ENCODE results near the gene TAS1R1. TPM values are rescaled to one million over a fixed set of nuclear protein-coding genes. Genes with fewer than 3 reads are reported as not detected.

The TAS1R1 gene
- polyA plus RNA-seq, 1 donor, result 0.27 TPM

DNA sequence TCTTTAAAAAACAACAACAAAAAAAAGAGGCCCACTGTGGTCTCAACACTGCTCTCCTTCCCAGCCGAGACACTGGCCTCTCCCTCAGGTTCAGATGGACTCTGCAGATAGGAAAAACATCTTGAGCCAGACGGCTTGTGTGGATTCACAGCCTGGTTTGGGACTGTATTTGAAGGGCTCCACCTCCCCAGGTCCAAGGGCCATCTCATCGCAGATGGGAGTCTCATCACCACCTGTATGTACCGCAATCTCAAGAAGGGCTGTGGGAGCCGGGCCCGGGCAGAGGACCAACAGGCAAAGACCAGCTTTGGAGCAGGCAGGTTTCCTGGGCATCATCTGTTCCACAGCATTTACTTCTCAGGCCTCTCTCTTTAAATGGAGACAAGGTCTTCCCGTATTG is 34.9 kb downstream of the TAS1R1 start:
- peaks cover 83% of the 10 kb centered on the region for H3K36me3 ChIP-seq (ENCODE audit: control insufficient read depth, insufficient read depth, low read length)
- no peak for DNase-seq
- no peaks in the 10 kb centered on the region for H3K27me3 ChIP-seq (ENCODE audit: control insufficient read depth, insufficient read depth, low read length)
- H3K4me3 ChIP-seq (ENCODE audit: low read length), result no peak overlapping the region
- H3K27ac ChIP-seq (ENCODE audit: low read length), result no peak overlapping the region
- no peaks in the 10 kb centered on the region for H3K4me1 ChIP-seq (ENCODE audit: control insufficient read depth, insufficient read depth, low read length)
- no peaks in the 10 kb centered on the region for H3K9me3 ChIP-seq (ENCODE audit: control insufficient read depth, low read depth, low read length)
- no CpG with 5 or more reads among the region's 7 CpGs for WGBS (ENCODE audit: insufficient coverage, low lambda C conversion rate)

DNA sequence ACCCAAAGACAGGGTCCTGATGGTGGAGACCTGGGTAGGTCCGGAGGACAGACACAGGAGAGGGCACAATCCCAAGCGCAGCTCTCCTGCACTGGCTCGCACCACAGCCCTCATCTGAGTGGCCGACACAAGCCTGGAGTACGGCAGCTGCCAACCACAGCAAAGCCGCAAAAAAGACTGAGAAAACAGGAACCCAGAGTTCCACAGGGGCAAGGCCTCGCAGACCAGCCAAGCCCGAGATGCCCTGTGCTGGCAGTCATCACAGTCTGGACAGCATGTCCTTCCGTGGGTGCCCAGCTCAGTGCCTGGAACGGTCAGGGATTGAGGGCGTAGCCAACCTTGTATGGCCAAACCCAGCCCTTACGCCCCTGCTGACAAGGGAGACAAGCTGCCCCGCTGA is 36.1 kb downstream of the TAS1R1 start:
- no peak overlapping the region for H3K4me3 ChIP-seq (ENCODE audit: low read length)
- H3K4me1 ChIP-seq (ENCODE audit: control insufficient read depth, insufficient read depth, low read length), result no peaks in the 10 kb centered on the region
- no CpG with 5 or more reads among the region's 13 CpGs for WGBS (ENCODE audit: insufficient coverage, low lambda C conversion rate)
- no peaks in the 10 kb centered on the region for H3K27me3 ChIP-seq (ENCODE audit: control insufficient read depth, insufficient read depth, low read length)
- H3K36me3 ChIP-seq (ENCODE audit: control insufficient read depth, insufficient read depth, low read length), result peaks cover 89% of the 10 kb centered on the region
- no peaks in the 10 kb centered on the region for H3K9me3 ChIP-seq (ENCODE audit: control insufficient read depth, low read depth, low read length)
- no peak for DNase-seq
- H3K27ac ChIP-seq (ENCODE audit: low read length), result no peak overlapping the region

DNA sequence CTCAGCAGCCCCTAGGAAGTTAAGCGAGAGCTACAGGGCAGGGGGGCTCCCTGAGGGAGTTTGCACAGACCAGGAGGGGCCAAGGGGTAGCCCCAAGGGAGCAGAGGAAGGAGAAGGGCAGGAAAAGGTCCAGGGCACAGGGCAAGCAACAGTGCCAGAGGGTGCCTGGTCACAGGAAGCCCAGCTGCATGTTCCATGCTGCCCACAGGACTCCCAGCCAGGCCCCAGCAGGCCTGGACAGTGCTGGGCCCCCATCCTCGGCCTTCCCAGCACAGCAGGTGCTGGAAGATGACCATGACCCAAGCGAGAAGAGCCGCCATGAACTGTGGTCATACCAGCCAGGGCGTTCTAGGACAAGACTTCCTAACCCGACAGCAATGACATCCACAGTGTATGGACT is 36.5 kb downstream of the TAS1R1 start:
- Histone ChIP-seq H3K4me1 (ENCODE audit: control insufficient read depth, insufficient read depth, low read length) (no peaks in the 10 kb centered on the region), H3K4me3 (ENCODE audit: low read length) (no peak overlapping the region), H3K9me3 (ENCODE audit: control insufficient read depth, low read depth, low read length) (no peaks in the 10 kb centered on the region), H3K27ac (ENCODE audit: low read length) (no peak overlapping the region), H3K27me3 (ENCODE audit: control insufficient read depth, insufficient read depth, low read length) (no peaks in the 10 kb centered on the region), H3K36me3 (ENCODE audit: control insufficient read depth, insufficient read depth, low read length) (peaks cover 92% of the 10 kb centered on the region)
- no peak for DNase-seq
- WGBS (ENCODE audit: insufficient coverage, low lambda C conversion rate), result 80% methylated on average over 1 of the region's 6 CpGs

DNA sequence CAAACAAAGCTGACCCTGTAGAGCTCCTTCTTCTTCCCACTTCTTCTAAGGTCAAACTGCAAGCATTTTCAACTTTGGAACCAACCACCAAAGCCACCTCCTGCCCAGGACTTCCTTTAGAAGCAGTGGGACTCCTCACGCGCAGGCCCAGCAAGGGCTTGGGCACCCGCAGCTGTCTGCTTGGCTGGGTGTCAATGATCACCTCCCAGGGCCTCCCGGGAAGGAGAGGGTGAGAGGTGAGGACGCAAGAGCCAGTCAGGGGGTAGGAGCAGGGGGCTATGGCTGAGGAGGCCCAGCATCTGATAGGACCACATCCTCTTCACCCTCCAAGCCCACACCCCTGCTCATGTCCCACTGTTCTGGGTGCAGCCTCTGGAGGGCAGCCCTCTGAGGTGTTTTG is 37.3 kb downstream of the TAS1R1 start:
- WGBS (ENCODE audit: insufficient coverage, low lambda C conversion rate), result no CpG with 5 or more reads among the region's 5 CpGs
- H3K36me3 ChIP-seq (ENCODE audit: control insufficient read depth, insufficient read depth, low read length), result peaks cover 94% of the 10 kb centered on the region
- no peak overlapping the region for H3K27ac ChIP-seq (ENCODE audit: low read length)

DNA sequence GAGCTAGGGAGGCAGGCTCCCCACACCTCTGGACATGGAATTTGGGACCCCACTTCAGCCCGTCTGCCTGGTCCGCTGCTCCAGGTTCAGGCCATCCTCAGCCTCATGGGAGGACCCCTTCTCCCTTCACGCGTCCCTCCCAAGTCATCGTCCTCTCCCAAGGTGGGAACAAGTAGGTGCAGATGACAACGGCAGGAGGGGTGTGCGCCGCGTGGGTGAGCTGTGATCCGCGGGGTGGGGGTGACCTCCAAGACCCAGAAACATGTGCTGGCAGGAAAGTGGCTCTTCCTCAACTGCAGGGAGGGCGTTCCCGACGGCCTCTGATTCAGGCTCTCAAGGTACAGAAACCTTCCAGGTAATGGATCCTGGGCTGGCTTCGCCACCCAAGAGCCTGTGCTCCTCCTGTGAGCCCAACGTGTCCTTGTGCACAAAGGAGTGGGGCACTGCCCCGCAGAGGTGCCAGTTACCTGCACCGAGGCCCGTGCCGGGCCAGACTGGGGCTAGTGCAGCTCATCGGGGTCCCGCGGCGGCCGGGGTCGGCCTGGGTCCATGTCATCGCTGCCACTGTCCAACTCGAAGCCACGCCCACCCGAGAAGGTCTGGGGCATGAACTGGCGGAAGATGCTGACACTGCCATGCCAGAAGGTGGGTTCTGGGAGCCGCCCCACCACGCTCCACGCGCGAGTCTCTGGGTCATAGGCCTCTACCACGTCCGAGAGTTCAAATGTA is 37.9 kb downstream of the TAS1R1 start:
- H3K4me1 ChIP-seq (ENCODE audit: control insufficient read depth, insufficient read depth, low read length), result no peaks in the 10 kb centered on the region
- no peaks in the 10 kb centered on the region for H3K27me3 ChIP-seq (ENCODE audit: control insufficient read depth, insufficient read depth, low read length)
- no peak for DNase-seq
- H3K36me3 ChIP-seq (ENCODE audit: control insufficient read depth, insufficient read depth, low read length), result peaks cover 94% of the 10 kb centered on the region
- no CpG with 5 or more reads among the region's 38 CpGs for WGBS (ENCODE audit: insufficient coverage, low lambda C conversion rate)
- no peak overlapping the region for H3K27ac ChIP-seq (ENCODE audit: low read length)
- H3K9me3 ChIP-seq (ENCODE audit: control insufficient read depth, low read depth, low read length), result no peaks in the 10 kb centered on the region
- H3K4me3 ChIP-seq (ENCODE audit: low read length), result no peak overlapping the region

More for the DNA sequence above, 37.3 kb downstream of the TAS1R1 start:
- Histone ChIP-seq H3K4me1 (ENCODE audit: control insufficient read depth, insufficient read depth, low read length) (no peaks in the 10 kb centered on the region), H3K9me3 (ENCODE audit: control insufficient read depth, low read depth, low read length) (no peaks in the 10 kb centered on the region), H3K27me3 (ENCODE audit: control insufficient read depth, insufficient read depth, low read length) (no peaks in the 10 kb centered on the region), H3K4me3 (ENCODE audit: low read length) (no peak overlapping the region)
- DNase-seq, result no peak

DNA sequence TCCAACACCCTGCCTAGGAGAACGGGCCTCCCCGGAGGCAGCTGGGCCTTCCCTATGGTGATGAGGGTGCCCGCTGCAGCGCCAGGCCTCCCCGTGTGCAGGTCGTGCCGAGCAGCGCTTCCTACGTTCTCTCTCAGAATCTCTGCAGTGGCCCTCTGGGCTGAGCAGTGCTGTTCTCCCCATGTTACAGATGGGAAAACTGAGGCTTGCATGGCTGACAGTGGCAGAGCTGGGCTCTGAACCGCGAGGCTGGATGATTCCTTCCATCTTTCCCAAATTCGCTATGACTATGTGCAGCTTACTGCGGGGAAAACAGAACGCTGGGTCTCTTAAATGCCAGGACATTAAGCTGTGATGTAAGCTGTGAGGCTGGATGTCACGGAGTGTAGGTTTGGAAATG is 38.7 kb downstream of the TAS1R1 start:
- Histone ChIP-seq H3K27me3 (ENCODE audit: control insufficient read depth, insufficient read depth, low read length) (no peaks in the 10 kb centered on the region), H3K4me3 (ENCODE audit: low read length) (no peak overlapping the region), H3K9me3 (ENCODE audit: control insufficient read depth, low read depth, low read length) (no peaks in the 10 kb centered on the region), H3K27ac (ENCODE audit: low read length) (no peak overlapping the region), H3K36me3 (ENCODE audit: control insufficient read depth, insufficient read depth, low read length) (peaks cover 89% of the 10 kb centered on the region), H3K4me1 (ENCODE audit: control insufficient read depth, insufficient read depth, low read length) (no peaks in the 10 kb centered on the region)
- no CpG with 5 or more reads among the region's 15 CpGs for WGBS (ENCODE audit: insufficient coverage, low lambda C conversion rate)
- no peak for DNase-seq

DNA sequence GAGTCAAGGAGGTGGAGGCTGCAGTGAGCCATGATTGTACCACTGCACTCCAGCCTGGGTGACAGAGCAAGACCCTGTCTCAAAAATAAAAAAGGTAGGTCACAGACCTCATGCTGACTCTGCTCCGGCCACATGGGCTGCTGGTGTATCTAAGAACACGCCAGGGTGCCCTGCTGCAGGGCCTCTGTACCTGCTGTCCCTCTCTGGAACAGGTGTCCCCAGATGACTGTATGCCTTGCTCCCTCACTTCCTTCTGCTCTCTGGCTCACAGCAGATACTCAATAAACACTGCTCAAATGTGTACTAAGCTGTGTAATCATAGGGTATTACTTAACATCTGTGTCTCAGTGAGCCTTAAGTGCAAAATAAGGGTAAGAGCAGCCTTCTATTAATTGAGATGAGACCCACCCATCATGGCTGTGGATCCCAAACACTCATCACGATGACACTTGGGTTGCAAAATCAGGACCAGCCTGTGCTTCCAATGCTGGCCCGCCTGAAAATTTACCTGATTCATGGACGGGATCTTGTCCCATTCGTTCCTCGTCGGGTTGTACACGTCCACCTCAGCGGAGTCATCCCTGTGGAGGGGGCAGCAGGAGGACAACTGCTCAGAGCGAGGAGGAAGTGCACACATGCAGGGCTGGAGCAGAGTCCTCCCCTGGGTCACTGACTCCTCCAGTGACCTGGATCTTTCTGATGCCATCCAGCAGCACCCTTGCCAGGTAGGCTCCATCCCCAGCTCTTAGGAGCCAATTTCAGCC is 40.1 kb downstream of the TAS1R1 start:
- Histone ChIP-seq H3K9me3 (ENCODE audit: control insufficient read depth, low read depth, low read length) (no peaks in the 10 kb centered on the region), H3K4me1 (ENCODE audit: control insufficient read depth, insufficient read depth, low read length) (peaks cover 9% of the 10 kb centered on the region), H3K36me3 (ENCODE audit: control insufficient read depth, insufficient read depth, low read length) (peaks cover 83% of the 10 kb centered on the region), H3K27me3 (ENCODE audit: control insufficient read depth, insufficient read depth, low read length) (no peaks in the 10 kb centered on the region), H3K27ac (ENCODE audit: low read length) (no peak overlapping the region), H3K4me3 (ENCODE audit: low read length) (no peak overlapping the region)
- DNase-seq, result no peak
- WGBS (ENCODE audit: insufficient coverage, low lambda C conversion rate), result no CpG with 5 or more reads among the region's 11 CpGs

DNA sequence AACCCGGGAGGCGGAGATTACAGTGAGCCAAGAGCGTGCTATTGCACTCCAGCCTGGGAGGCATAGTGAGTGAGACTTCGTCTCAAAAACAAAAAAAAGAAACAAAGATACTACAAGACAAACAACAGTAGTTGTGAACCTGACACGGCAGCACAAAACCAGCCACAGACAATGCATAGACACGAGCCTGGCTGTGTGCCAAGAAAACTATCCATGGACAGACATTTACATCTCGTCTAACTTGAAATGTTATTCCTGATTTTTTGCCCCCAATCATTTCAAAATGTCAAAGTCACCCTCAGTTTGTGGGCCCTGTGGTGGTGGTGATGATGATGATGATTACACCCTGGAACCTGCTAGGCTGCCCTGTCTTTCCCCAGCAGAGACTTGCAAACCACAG is 41.2 kb downstream of the TAS1R1 start:
- no CpG with 5 or more reads among the region's 7 CpGs for WGBS (ENCODE audit: insufficient coverage, low lambda C conversion rate)

DNA sequence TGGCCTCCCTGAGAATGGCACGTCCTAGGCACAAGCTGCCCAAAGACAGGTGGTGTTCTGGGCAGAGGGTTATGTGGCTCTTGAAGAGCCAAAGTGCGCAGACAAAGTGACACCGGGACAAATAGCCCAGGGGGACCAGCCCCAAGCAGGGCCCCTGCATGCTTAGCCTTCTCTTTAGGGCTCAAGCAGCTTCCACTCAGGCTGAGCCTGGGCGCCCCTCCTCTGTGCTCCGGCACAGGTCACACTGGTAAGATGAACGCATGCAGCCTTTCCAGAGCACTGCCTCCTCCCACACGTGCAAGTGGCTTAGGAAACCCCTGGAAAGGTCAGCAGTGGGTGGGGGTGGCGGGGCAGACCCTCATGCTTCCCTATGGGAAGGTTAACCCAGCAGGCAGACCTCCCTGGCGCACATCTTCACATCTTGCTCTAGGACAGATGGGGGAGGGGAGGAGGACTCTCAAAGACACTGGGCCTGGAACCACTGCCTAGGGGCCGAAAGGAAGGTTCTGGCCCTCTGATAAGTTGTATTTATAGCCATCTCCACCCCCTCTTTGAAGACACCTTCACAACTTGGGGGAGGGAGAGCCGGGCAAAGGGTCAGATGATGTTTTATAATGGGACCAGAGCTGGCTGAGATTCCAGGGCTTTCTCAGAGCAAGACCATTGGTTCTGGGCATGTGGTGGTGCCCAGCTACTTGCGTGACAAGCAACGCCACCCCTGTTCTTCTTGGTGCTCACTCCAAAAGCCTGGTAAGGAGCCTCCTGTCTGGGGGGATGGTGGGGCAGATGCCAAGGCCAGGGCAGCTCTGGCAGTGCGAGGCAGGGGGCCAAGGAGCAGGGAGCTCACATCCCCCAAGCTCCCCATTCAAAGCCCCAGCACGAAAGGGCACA is 42.0 kb downstream of the TAS1R1 start:
- H3K4me3 ChIP-seq (ENCODE audit: low read length), result no peak overlapping the region

More for the DNA sequence above, 41.2 kb downstream of the TAS1R1 start:
- no peak overlapping the region for H3K4me3 ChIP-seq (ENCODE audit: low read length)
- peaks cover 15% of the 10 kb centered on the region for H3K4me1 ChIP-seq (ENCODE audit: control insufficient read depth, insufficient read depth, low read length)
- no peaks in the 10 kb centered on the region for H3K9me3 ChIP-seq (ENCODE audit: control insufficient read depth, low read depth, low read length)
- H3K27ac ChIP-seq (ENCODE audit: low read length), result no peak overlapping the region
- DNase-seq, result no peak
- no peaks in the 10 kb centered on the region for H3K27me3 ChIP-seq (ENCODE audit: control insufficient read depth, insufficient read depth, low read length)
- H3K36me3 ChIP-seq (ENCODE audit: control insufficient read depth, insufficient read depth, low read length), result peaks cover 72% of the 10 kb centered on the region

DNA sequence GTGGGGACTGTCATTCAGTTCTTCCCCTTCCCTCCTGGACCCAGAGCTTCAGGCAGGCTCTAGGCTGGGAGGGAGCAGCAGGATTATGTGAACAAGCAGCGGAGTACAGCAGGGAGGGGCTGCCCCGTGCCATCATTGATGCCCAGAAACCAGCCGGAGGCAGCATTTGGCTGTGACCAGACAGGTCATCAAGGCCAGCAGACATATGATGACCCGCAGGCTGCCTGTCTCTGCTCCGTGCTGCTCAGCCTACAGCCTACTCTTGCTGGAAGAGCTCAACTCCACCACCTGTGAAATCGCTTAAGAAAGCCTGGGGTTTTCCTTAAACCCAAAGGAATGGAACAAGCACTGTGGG is 42.6 kb downstream of the TAS1R1 start:
- WGBS (ENCODE audit: insufficient coverage, low lambda C conversion rate), result no CpG with 5 or more reads among the region's 6 CpGs
- H3K9me3 ChIP-seq (ENCODE audit: control insufficient read depth, low read depth, low read length), result no peaks in the 10 kb centered on the region
- H3K4me1 ChIP-seq (ENCODE audit: control insufficient read depth, insufficient read depth, low read length), result peaks cover 15% of the 10 kb centered on the region
- peaks cover 58% of the 10 kb centered on the region for H3K36me3 ChIP-seq (ENCODE audit: control insufficient read depth, insufficient read depth, low read length)
- no peak overlapping the region for H3K4me3 ChIP-seq (ENCODE audit: low read length)
- H3K27ac ChIP-seq (ENCODE audit: low read length), result no peak overlapping the region
- H3K27me3 ChIP-seq (ENCODE audit: control insufficient read depth, insufficient read depth, low read length), result no peaks in the 10 kb centered on the region
- no peak for DNase-seq

More for the DNA sequence above, 42.0 kb downstream of the TAS1R1 start:
- no peak overlapping the region for H3K27ac ChIP-seq (ENCODE audit: low read length)
- H3K27me3 ChIP-seq (ENCODE audit: control insufficient read depth, insufficient read depth, low read length), result no peaks in the 10 kb centered on the region
- no CpG with 5 or more reads among the region's 15 CpGs for WGBS (ENCODE audit: insufficient coverage, low lambda C conversion rate)
- H3K9me3 ChIP-seq (ENCODE audit: control insufficient read depth, low read depth, low read length), result no peaks in the 10 kb centered on the region
- H3K4me1 ChIP-seq (ENCODE audit: control insufficient read depth, insufficient read depth, low read length), result peaks cover 15% of the 10 kb centered on the region
- H3K36me3 ChIP-seq (ENCODE audit: control insufficient read depth, insufficient read depth, low read length), result peaks cover 65% of the 10 kb centered on the region
- DNase-seq, result no peak

Measured in large intestine (tissue), 3 donors.